Smooth muscle cell (in vitro differentiated cells): ENCODE data around the gene PODN. TPM values are rescaled to one million over a fixed set of nuclear protein-coding genes. Genes with fewer than 3 reads are reported as not detected.

ENCODE experiments used
- DNase-seq: peaks from one replicate; lab custom pipeline; 2025; ENCODE audit not compliant: unreplicated experiment; lab: John Stamatoyannopoulos, UW
- H2AFZ ChIP-seq: fragments of 200-600 bp; sonication (generic); 2 replicates; pipeline ENCODE4 v1.6.0; 2016; ENCODE audit warnings: antibody characterized with exemption, low read depth, mild to moderate bottlenecking
- H3F3A ChIP-seq: fragments of 200-600 bp; sonication (generic); 2 replicates; pipeline ENCODE4 v1.6.0; 2017; ENCODE audit warnings: antibody characterized with exemption, low read depth
- H3K27ac ChIP-seq: fragments of 200-600 bp; sonication (generic); 2 replicates; pipeline ENCODE4 v1.5.1; 2016; ENCODE audit warnings: low read depth, mild to moderate bottlenecking
- H3K27me3 ChIP-seq: fragments of 200-600 bp; sonication (generic); 2 replicates; pipeline ENCODE4 v1.6.1; 2016; ENCODE audit warnings: low read depth, mild to moderate bottlenecking
- H3K36me3 ChIP-seq: fragments of 200-600 bp; sonication (generic); 2 replicates; pipeline ENCODE4 v1.5.1; 2016; ENCODE audit warnings: low read depth
- H3K4me1 ChIP-seq: fragments of 200-600 bp; sonication (generic); 2 replicates; pipeline ENCODE4 v1.5.1; 2016; ENCODE audit warnings: low read depth
- H3K4me2 ChIP-seq: fragments of 200-600 bp; sonication (generic); 2 replicates; pipeline ENCODE4 v1.6.0; 2016; ENCODE audit warnings: mild to moderate bottlenecking
- H3K4me3 ChIP-seq: fragments of 200-600 bp; sonication (generic); 2 replicates; pipeline ENCODE4 v1.5.1; 2016; ENCODE audit warnings: mild to moderate bottlenecking
- H3K79me2 ChIP-seq: fragments of 200-600 bp; sonication (generic); 2 replicates; pipeline ENCODE4 v1.6.0; 2016; ENCODE audit warnings: low read depth, mild to moderate bottlenecking
- H3K9ac ChIP-seq: fragments of 200-600 bp; sonication (generic); 2 replicates; pipeline ENCODE4 v1.6.0; 2016; ENCODE audit warnings: low read depth
- H3K9me3 ChIP-seq: fragments of 200-600 bp; sonication (generic); replicated peaks from 2 replicates; pipeline ENCODE4 v1.5.1; 2016; ENCODE audit warnings: low read depth
- H4K20me1 ChIP-seq: fragments of 200-600 bp; sonication (generic); 2 replicates; pipeline ENCODE4 v1.6.0; 2016; ENCODE audit warnings: low read depth
- WGBS: methylation state at CpG from one replicate; pipeline ENCODE4 v1.1.7; 2016; ENCODE audit warnings: low lambda C conversion rate; 5-methylcytosine and 5-hydroxymethylcytosine counted together
- polyA plus RNA-seq: library from polyadenylated mRNA; unstranded; fragments of >200 nt; fragmentation: Nextera tagmentation; extraction: Ambion mirVana; gene quantifications from 2 replicates; pipeline ENCODE4 v1.2.1, GENCODE V29; 2016
- total RNA-seq: library from RNA; depleted of rRNA; stranded (reverse); fragments of >200 nt; gene quantifications from 2 replicates; pipeline ENCODE4 v1.2.3, GENCODE V29; 2014
- TF ChIP-seq, protein P1 (sequence below): fragments of 200-600 bp; sonication (generic); IDR thresholded peaks from 2 replicates; pipeline ENCODE4 v1.5.1; 2017; ENCODE audit warnings: borderline replicate concordance, mild to moderate bottlenecking, antibody characterized with exemption; ENCODE audit not compliant: insufficient read depth, poor library complexity, severe bottlenecking

Gene PODN
- total and polyA plus RNA-seq, 2 experiments from 2014 or later: 0.27 to 0.45 TPM

- H4K20me1 ChIP-seq: no peaks in the 10 kb centered on the region
- no peaks in the 10 kb centered on the region for H3F3A ChIP-seq
- TF ChIP-seq, protein P1, sequence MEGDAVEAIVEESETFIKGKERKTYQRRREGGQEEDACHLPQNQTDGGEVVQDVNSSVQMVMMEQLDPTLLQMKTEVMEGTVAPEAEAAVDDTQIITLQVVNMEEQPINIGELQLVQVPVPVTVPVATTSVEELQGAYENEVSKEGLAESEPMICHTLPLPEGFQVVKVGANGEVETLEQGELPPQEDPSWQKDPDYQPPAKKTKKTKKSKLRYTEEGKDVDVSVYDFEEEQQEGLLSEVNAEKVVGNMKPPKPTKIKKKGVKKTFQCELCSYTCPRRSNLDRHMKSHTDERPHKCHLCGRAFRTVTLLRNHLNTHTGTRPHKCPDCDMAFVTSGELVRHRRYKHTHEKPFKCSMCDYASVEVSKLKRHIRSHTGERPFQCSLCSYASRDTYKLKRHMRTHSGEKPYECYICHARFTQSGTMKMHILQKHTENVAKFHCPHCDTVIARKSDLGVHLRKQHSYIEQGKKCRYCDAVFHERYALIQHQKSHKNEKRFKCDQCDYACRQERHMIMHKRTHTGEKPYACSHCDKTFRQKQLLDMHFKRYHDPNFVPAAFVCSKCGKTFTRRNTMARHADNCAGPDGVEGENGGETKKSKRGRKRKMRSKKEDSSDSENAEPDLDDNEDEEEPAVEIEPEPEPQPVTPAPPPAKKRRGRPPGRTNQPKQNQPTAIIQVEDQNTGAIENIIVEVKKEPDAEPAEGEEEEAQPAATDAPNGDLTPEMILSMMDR: no peak
- no peak overlapping the region for H3K4me2 ChIP-seq
- WGBS: 92% methylated on average over 11 of the region's 11 CpGs
- peaks cover 10% of the 10 kb centered on the region for H3K4me1 ChIP-seq
- no peaks in the 10 kb centered on the region for H3K79me2 ChIP-seq
- DNase-seq: no peak
- H3K27me3 ChIP-seq: peaks cover 21% of the 10 kb centered on the region
- H3K27ac ChIP-seq: no peak overlapping the region
- no peak overlapping the region for H3K4me3 ChIP-seq
- no peak overlapping the region for H2AFZ ChIP-seq
- H3K9me3 ChIP-seq: peaks cover 3% of the 10 kb centered on the region
- H3K9ac ChIP-seq: no peak overlapping the region
- no peaks in the 10 kb centered on the region for H3K36me3 ChIP-seq
Observed at GRCh38 chr1:53116933-53117600, 55.1 kb downstream of the PODN start.

- Histone ChIP-seq H3K79me2 (no peaks in the 10 kb centered on the region), H3K4me3 (no peak overlapping the region), H3K9ac (no peak overlapping the region), H3K27me3 (peaks cover 21% of the 10 kb centered on the region), H3F3A (no peaks in the 10 kb centered on the region), H3K27ac (no peak overlapping the region), H4K20me1 (no peaks in the 10 kb centered on the region), H3K9me3 (no peaks in the 10 kb centered on the region), H3K36me3 (no peaks in the 10 kb centered on the region), H3K4me2 (no peak overlapping the region), H2AFZ (no peak overlapping the region), H3K4me1 (peaks cover 10% of the 10 kb centered on the region)
- 92% methylated on average over 9 of the region's 9 CpGs for WGBS
- DNase-seq: no peak
- TF ChIP-seq, protein P1: no peak
Observed at GRCh38 chr1:53117836-53118235, 55.8 kb downstream of the PODN start.

- H3K9ac ChIP-seq: no peak overlapping the region
- H3F3A ChIP-seq: no peaks in the 10 kb centered on the region
- H3K27ac ChIP-seq: no peak overlapping the region
- no peaks in the 10 kb centered on the region for H3K79me2 ChIP-seq
- H3K4me3 ChIP-seq: no peak overlapping the region
- no peak for DNase-seq
- 78% methylated on average over 12 of the region's 12 CpGs for WGBS
- TF ChIP-seq, protein P1: no peak
- H2AFZ ChIP-seq: no peak overlapping the region
- H3K36me3 ChIP-seq: no peaks in the 10 kb centered on the region
- no peak overlapping the region for H3K4me2 ChIP-seq
- H4K20me1 ChIP-seq: no peaks in the 10 kb centered on the region
- peaks cover 21% of the 10 kb centered on the region for H3K27me3 ChIP-seq
- H3K4me1 ChIP-seq: peaks cover 10% of the 10 kb centered on the region
- no peaks in the 10 kb centered on the region for H3K9me3 ChIP-seq
Observed at GRCh38 chr1:53120659-53121058, 58.6 kb downstream of the PODN start.
